Osteoblast (primary cell): Measurements from ENCODE around the gene RDM1. TPM values are rescaled to one million over a fixed set of nuclear protein-coding genes. Genes with fewer than 3 reads are reported as not detected.

Experiments
- DNase-seq: peaks from one replicate; pipeline ENCODE4 v3.0.0; 2011; ENCODE audit warnings: low spot score, mixed read lengths; ENCODE audit not compliant: insufficient read length; ENCODE audit errors: missing footprints
- H2AFZ ChIP-seq: 2 replicates; pipeline ENCODE4 v1.6.0; 2011; ENCODE audit warnings: mild to moderate bottlenecking, low read length
- H3K27ac ChIP-seq: 2 replicates; pipeline ENCODE4 v1.5.1; 2011; ENCODE audit warnings: mild to moderate bottlenecking, low read depth, low read length, moderate library complexity
- H3K27me3 ChIP-seq: 2 replicates; pipeline ENCODE4 v1.6.0; 2012; ENCODE audit warnings: mild to moderate bottlenecking, control low read depth, inconsistent platforms, low read length, moderate library complexity; ENCODE audit not compliant: insufficient read depth
- H3K36me3 ChIP-seq: 2 replicates; pipeline ENCODE4 v1.5.1; 2011; ENCODE audit warnings: mild to moderate bottlenecking, low read length, control low read depth, moderate library complexity; ENCODE audit not compliant: insufficient read depth
- H3K4me1 ChIP-seq: 2 replicates; pipeline ENCODE4 v1.5.1; 2011; ENCODE audit warnings: mild to moderate bottlenecking, low read length, control low read depth, moderate library complexity; ENCODE audit not compliant: insufficient read depth
- H3K4me2 ChIP-seq: 2 replicates; pipeline ENCODE4 v1.6.0; 2011; ENCODE audit warnings: mild to moderate bottlenecking, low read length; ENCODE audit not compliant: insufficient read depth
- H3K4me3 ChIP-seq: fragments of 200-600 bp; sonication (generic); 3 replicates; pipeline ENCODE4 v1.5.1; 2012; ENCODE audit warnings: mild to moderate bottlenecking, low read length, inconsistent platforms; ENCODE audit not compliant: insufficient read depth
- H3K79me2 ChIP-seq: 2 replicates; pipeline ENCODE4 v1.6.0; 2012; ENCODE audit warnings: mild to moderate bottlenecking, low read length, control low read depth, inconsistent platforms; ENCODE audit not compliant: insufficient read depth
- H3K9me3 ChIP-seq: 2 replicates; pipeline ENCODE4 v1.5.1; 2011; ENCODE audit warnings: low read depth, low read length, control low read depth
- H4K20me1 ChIP-seq: 2 replicates; pipeline ENCODE4 v1.6.0; 2012; ENCODE audit warnings: mild to moderate bottlenecking, low read length, control low read depth; ENCODE audit not compliant: insufficient read depth
- total RNA-seq: library from RNA; depleted of rRNA; stranded (reverse); fragments of >200 nt; gene quantifications from 2 replicates; pipeline ENCODE4 v1.2.3, GENCODE V29; 2012
- TF ChIP-seq, protein P1 (sequence below): IDR thresholded peaks from 2 replicates; pipeline ENCODE4 v1.5.1; 2011; ENCODE audit warnings: mild to moderate bottlenecking, low read depth, low read length, moderate library complexity; ENCODE audit errors: extremely low read depth

The RDM1 gene
- total RNA-seq, 1 donor = 0.36 TPM

DNA sequence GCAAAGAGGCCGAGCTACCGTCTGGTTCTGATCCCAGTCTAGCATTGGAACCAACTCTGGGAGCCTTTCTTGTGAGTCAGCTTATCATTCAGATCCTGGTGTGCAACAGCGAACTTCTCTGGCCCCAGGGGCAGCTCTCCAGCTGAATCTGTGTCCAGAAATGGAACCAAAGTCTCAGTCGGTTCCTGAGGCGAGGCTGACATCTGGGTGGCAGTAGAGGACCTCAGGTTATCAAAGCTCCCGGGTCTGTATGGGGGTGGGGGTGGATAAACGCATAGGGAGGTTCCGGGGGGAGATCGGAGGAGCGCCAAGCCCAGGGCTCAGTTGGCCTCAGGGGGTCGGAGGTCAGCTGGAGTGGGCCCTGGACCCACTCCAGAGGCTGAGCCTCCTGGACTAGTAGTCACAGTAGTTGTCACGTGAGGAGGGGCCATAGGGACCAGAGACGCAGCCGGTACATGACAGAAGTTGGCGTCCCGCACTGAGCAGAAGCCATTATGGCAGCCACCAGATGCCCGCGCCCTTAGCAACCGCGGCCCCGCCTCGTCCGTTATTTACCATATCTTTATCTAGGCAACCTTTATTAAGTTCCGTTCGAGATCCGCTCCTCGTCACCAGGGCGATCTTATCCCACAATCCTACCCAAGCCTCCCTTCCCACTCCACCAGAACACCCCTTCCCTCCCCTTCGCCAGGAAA lies 12.9 kb downstream of the RDM1 start:
- Histone ChIP-seq H3K4me1 (no peaks in the 10 kb centered on the region), H3K79me2 (no peaks in the 10 kb centered on the region), H3K4me3 (no peak overlapping the region), H4K20me1 (no peaks in the 10 kb centered on the region), H3K9me3 (no peaks in the 10 kb centered on the region), H3K36me3 (no peaks in the 10 kb centered on the region), H3K4me2 (no peak overlapping the region), H3K27ac (no peak overlapping the region), H2AFZ (no peak overlapping the region), H3K27me3 (peaks cover 5% of the 10 kb centered on the region)
- DNase-seq = no peak
- TF ChIP-seq, protein P1, sequence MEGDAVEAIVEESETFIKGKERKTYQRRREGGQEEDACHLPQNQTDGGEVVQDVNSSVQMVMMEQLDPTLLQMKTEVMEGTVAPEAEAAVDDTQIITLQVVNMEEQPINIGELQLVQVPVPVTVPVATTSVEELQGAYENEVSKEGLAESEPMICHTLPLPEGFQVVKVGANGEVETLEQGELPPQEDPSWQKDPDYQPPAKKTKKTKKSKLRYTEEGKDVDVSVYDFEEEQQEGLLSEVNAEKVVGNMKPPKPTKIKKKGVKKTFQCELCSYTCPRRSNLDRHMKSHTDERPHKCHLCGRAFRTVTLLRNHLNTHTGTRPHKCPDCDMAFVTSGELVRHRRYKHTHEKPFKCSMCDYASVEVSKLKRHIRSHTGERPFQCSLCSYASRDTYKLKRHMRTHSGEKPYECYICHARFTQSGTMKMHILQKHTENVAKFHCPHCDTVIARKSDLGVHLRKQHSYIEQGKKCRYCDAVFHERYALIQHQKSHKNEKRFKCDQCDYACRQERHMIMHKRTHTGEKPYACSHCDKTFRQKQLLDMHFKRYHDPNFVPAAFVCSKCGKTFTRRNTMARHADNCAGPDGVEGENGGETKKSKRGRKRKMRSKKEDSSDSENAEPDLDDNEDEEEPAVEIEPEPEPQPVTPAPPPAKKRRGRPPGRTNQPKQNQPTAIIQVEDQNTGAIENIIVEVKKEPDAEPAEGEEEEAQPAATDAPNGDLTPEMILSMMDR = no peak

DNA sequence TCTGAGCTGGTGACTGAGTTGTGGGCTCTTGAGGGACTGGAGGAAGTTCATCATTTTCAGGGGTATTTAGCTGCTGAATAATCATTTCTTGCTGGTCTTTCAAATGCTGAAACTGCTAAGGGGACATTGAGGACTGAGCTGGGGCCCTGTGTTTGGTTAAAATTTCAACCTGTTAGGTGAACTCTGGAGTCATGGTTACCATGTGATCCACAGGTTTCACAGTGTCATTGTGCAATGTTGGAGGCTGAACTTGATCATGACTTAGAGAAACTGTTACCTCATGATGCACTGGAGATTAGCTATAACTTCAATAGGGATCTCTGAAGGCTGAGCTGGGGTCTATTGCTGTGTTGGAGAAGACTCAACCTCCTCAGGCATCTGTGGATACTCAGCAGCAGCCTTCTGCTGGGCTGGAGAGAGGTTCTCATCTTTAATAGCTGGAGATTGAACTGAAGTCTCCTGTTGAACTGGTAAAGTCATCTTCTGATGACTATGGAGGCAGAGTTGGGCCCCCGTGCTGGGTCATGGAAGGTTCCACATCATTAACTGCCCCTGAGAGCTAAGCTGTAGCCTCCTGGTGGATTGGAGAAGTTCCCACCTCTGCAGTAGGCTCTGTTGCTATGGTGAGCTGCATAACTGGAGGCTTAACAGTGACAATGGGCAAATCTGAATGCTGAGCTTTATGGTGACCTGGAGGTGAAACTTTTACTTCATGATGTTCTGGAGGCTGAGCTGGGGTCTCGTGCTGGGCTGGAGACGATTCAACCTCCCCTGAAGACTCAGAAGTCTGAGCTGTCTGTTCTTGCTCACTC lies 15.2 kb downstream of the RDM1 start:
- no peak for DNase-seq
- no peaks in the 10 kb centered on the region for H3K4me1 ChIP-seq
- no peak overlapping the region for H3K27ac ChIP-seq
- H3K79me2 ChIP-seq = no peaks in the 10 kb centered on the region
- H3K4me2 ChIP-seq = no peak overlapping the region
- H3K36me3 ChIP-seq = no peaks in the 10 kb centered on the region
- H2AFZ ChIP-seq = no peak overlapping the region
- TF ChIP-seq, protein P1 = no peak
- no peaks in the 10 kb centered on the region for H4K20me1 ChIP-seq
- no peak overlapping the region for H3K4me3 ChIP-seq
- H3K27me3 ChIP-seq = peaks cover 5% of the 10 kb centered on the region
- H3K9me3 ChIP-seq = no peaks in the 10 kb centered on the region

- H3K4me1 ChIP-seq = no peaks in the 10 kb centered on the region
- H3K36me3 ChIP-seq = no peaks in the 10 kb centered on the region
- DNase-seq = no peak
- TF ChIP-seq, protein P1 = no peak
- H3K27me3 ChIP-seq = peaks cover 13% of the 10 kb centered on the region
- no peak overlapping the region for H3K4me3 ChIP-seq
- no peak overlapping the region for H2AFZ ChIP-seq
- H3K79me2 ChIP-seq = no peaks in the 10 kb centered on the region
- H3K4me2 ChIP-seq = no peak overlapping the region
- H3K9me3 ChIP-seq = no peaks in the 10 kb centered on the region
- H4K20me1 ChIP-seq = no peaks in the 10 kb centered on the region
- no peak overlapping the region for H3K27ac ChIP-seq
These were observed 16.2 kb downstream of the RDM1 start for GRCh38 chr17:35914354-35914753.

- Histone ChIP-seq H3K27me3 (peaks cover 15% of the 10 kb centered on the region), H3K79me2 (no peaks in the 10 kb centered on the region), H2AFZ (no peak overlapping the region), H3K36me3 (no peaks in the 10 kb centered on the region), H3K4me1 (no peaks in the 10 kb centered on the region), H4K20me1 (no peaks in the 10 kb centered on the region), H3K9me3 (no peaks in the 10 kb centered on the region), H3K4me3 (no peak overlapping the region), H3K27ac (no peak overlapping the region), H3K4me2 (no peak overlapping the region)
- DNase-seq = no peak
- TF ChIP-seq, protein P1 = no peak
These were observed 17.0 kb downstream of the RDM1 start for GRCh38 chr17:35913609-35914008.
